K562 (cell line): ENCODE results near the gene CNTFR. TPM values are rescaled to one million over a fixed set of nuclear protein-coding genes. Genes with fewer than 3 reads are reported as not detected.

Experiments
- ATAC-seq: fragments of 200-7000 bp; cut with Tn5 transposase; 3 replicates; pipeline ENCODE4 v1.9.1; 2020; ENCODE audit warnings: moderate library complexity
- BruUV-seq: library from RNA; stranded (reverse); fragments of 400-500 nt; replicated peaks from 2 replicates; lab custom pipeline; 2021; lab: Mats Ljungman, UMichigan
- CTCF ChIA-PET: fragments of 300-600 bp; formaldehyde crosslinking; extraction: SDS; loops from one replicate; lab custom pipeline; 2021; ENCODE audit warnings: low intra/inter-chr PET ratio; lab: Yijun Ruan, JAX
- POLR2A ChIA-PET: fragments of 300-600, 350-650 bp; sonication (Branson Sonifier 250); formaldehyde crosslinking; extraction: SDS; loops from one replicate; lab custom pipeline; 2021; ENCODE audit warnings: antibody characterized with exemption, inconsistent platforms; lab: Yijun Ruan, JAX
- DNase-seq, 4 experiments: peaks; one replicate each; pipeline versions ENCODE4 v3.0.0 to v3.0.0-alpha.2; 2011 to 2018; ENCODE audit warnings: low spot score in 3 of 4, mixed read lengths in 3 of 4; ENCODE audit errors: extremely low read depth in 1 of 4
- FAIRE-seq: peaks from 2 replicates; lab custom pipeline; 2011; peaks lifted over from hg19 to GRCh38; lab: Jason Lieb, UNC
- H2AFZ ChIP-seq: 2 replicates; pipeline ENCODE4 v1.6.0; 2011; ENCODE audit warnings: low read depth, low read length, control low read depth, inconsistent platforms
- H3K27ac ChIP-seq: fragments of 200-600 bp; 3 replicates; pipeline ENCODE4 v1.8.0; 2011; ENCODE audit warnings: low read depth, mild to moderate bottlenecking, control low read depth, inconsistent platforms, low read length, moderate library complexity, mixed read lengths; ENCODE audit errors: extremely low read depth
- H3K27me3 ChIP-seq, 2 experiments: fragments of 300-600 bp in 1 of 2; 2 replicates in 1 of 2; 3 replicates in 1 of 2; pipeline versions ENCODE4 v1.6.0 to v1.8.0; 2011; ENCODE audit warnings: inconsistent platforms in 2 of 2, low read length in 2 of 2, mild to moderate bottlenecking in 1 of 2, mixed read lengths in 1 of 2, moderate library complexity in 1 of 2; ENCODE audit not compliant: control insufficient read depth in 2 of 2, insufficient read depth in 2 of 2
- H3K36me3 ChIP-seq: fragments of 300-600 bp; 3 replicates; pipeline ENCODE4 v1.8.0; 2011; ENCODE audit warnings: mild to moderate bottlenecking, low read length, inconsistent platforms; ENCODE audit not compliant: control insufficient read depth, insufficient read depth
- H3K4me1 ChIP-seq, 2 experiments: fragments of 200-600 bp in 1 of 2; replicated peaks in 1 of 2; 2 replicates in 1 of 2; 3 replicates in 1 of 2; pipeline versions ENCODE4 v1.5.1 to v1.8.0; 2011; ENCODE audit warnings: inconsistent platforms in 2 of 2, low read length in 2 of 2, mild to moderate bottlenecking in 1 of 2, mixed read lengths in 1 of 2, moderate library complexity in 1 of 2; ENCODE audit not compliant: control insufficient read depth in 2 of 2, insufficient read depth in 2 of 2
- H3K4me2 ChIP-seq: 2 replicates; pipeline ENCODE4 v1.6.1; 2011; ENCODE audit warnings: low read length, control low read depth, inconsistent platforms, mixed read lengths; ENCODE audit not compliant: insufficient read depth
- H3K4me3 ChIP-seq: fragments of 200-600 bp; sonication (generic), shearing (Covaris generic); 2 replicates; pipeline ENCODE4 v1.5.1; 2016; ENCODE audit warnings: control low read depth, inconsistent platforms
- H3K79me2 ChIP-seq: fragments of 200-600 bp; 3 replicates; pipeline ENCODE4 v1.8.0; 2011; ENCODE audit warnings: low read length, inconsistent platforms; ENCODE audit not compliant: control insufficient read depth, insufficient read depth
- H3K9ac ChIP-seq, 2 experiments: 2 replicates each; pipeline versions ENCODE4 v1.6.0 to v1.6.1; 2011; ENCODE audit warnings: low read depth in 2 of 2, low read length in 2 of 2, control low read depth in 1 of 2, inconsistent platforms in 1 of 2, mild to moderate bottlenecking in 1 of 2, mixed read lengths in 1 of 2; ENCODE audit not compliant: insufficient read depth in 1 of 2
- H3K9me1 ChIP-seq: one replicate; pipeline ENCODE4 v1.6.0; 2011; ENCODE audit warnings: inconsistent platforms, mild to moderate bottlenecking, low read length, moderate library complexity; ENCODE audit not compliant: control insufficient read depth, insufficient read depth
- H3K9me3 ChIP-seq: replicated peaks from 2 replicates; pipeline ENCODE4 v1.5.1; 2011; ENCODE audit warnings: low read depth, low read length, inconsistent platforms; ENCODE audit not compliant: control insufficient read depth, insufficient read depth
- H4K20me1 ChIP-seq: replicated peaks from 2 replicates; pipeline ENCODE4 v1.6.1; 2011; ENCODE audit warnings: low read length, inconsistent platforms, mixed read lengths; ENCODE audit not compliant: control insufficient read depth, insufficient read depth
- BCOR ChIP-seq: fragments of 450-650 bp; IDR thresholded peaks from 2 replicates; pipeline ENCODE4 v1.6.1; 2016
- FOXP1 ChIP-seq: sonication (generic); formaldehyde crosslinking; IDR thresholded peaks from 2 replicates; pipeline ENCODE4 v1.8.0; 2022; ENCODE audit warnings: mild to moderate bottlenecking, missing genetic modification reagents
- KHSRP ChIP-seq: fragments of 450-650 bp; IDR thresholded peaks from 2 replicates; pipeline ENCODE4 v1.6.1; 2017
- MTA1 ChIP-seq: fragments of 450-650 bp; IDR thresholded peaks from 2 replicates; pipeline ENCODE4 v1.6.1; 2017; ENCODE audit warnings: borderline replicate concordance
- NCOA2 ChIP-seq, 2 experiments: fragments of 450-650 bp; IDR thresholded peaks; 2 replicates each; pipeline ENCODE4 v1.6.1; 2018; ENCODE audit warnings: mild to moderate bottlenecking in 2 of 2, moderate library complexity in 1 of 2; ENCODE audit not compliant: partially characterized antibody in 2 of 2
- PTTG1 ChIP-seq: fragments of 450-650 bp; IDR thresholded peaks from 2 replicates; pipeline ENCODE4 v1.6.1; 2016; ENCODE audit warnings: low read depth, mild to moderate bottlenecking, missing genetic modification characterization, missing compliant biosample characterization
- SREBF1 ChIP-seq: fragments of 150-350 bp; IDR thresholded peaks from 2 replicates; pipeline ENCODE4 v1.6.1; 2014; ENCODE audit warnings: antibody characterized with exemption, low read depth, low read length, borderline replicate concordance
- TAF9B ChIP-seq: fragments of 450-650 bp; IDR thresholded peaks from 2 replicates; pipeline ENCODE4 v1.6.1; 2018; ENCODE audit warnings: mild to moderate bottlenecking; ENCODE audit not compliant: partially characterized antibody
- XRCC5 ChIP-seq: fragments of 200-400 bp; formaldehyde crosslinking; IDR thresholded peaks from 2 replicates; pipeline ENCODE4 v1.6.1; 2017; ENCODE audit warnings: low read depth, mild to moderate bottlenecking, low read length
- ZNF766 ChIP-seq: fragments of 200-800 bp; sonication (Bioruptor generic); conservative IDR thresholded peaks from 2 replicates; pipeline ENCODE4 v1.6.1; 2016; ENCODE audit warnings: missing genetic modification characterization, missing compliant biosample characterization
- WGBS: fragments of 100-300 bp; shearing (Covaris generic); methylation state at CpG from one replicate; pipeline ENCODE4 v1.1.6; 2016; ENCODE audit warnings: low coverage, mixed read lengths; ENCODE audit not compliant: insufficient coverage; ENCODE audit errors: missing lambda C conversion rate; 5-methylcytosine and 5-hydroxymethylcytosine counted together
- in situ Hi-C: fragments of 300-500 bp; cut with MboI; formaldehyde crosslinking; loops from 4 replicates; pipeline ENCODE4 v1.15.0; 2018; ENCODE audit warnings: inconsistent platforms, mixed read lengths
- intact Hi-C: fragments of 100-400 bp; cut with micrococcal nuclease; formaldehyde crosslinking; loops from 2 replicates; pipeline ENCODE4 v1.14.2; 2022
- polyA plus RNA-seq, 8 experiments: library from polyadenylated mRNA; depleted of rRNA in 4 of 8; stranded (reverse) in 5 of 8; unstranded in 3 of 8; fragments of >200 nt; fragmentation: Nextera tagmentation in 2 of 8; fragmentation: Illumina TruSeq in 1 of 8; extraction: Ambion mirVana in 2 of 8; extraction: Trizol in 1 of 8; gene quantifications; 2 replicates each; pipeline versions ENCODE4 v1.2.1 to v1.2.3, GENCODE V29; 2011 to 2014; ENCODE audit warnings: inconsistent platforms in 1 of 8, missing spikeins in 1 of 8
- total RNA-seq, 7 experiments: library from RNA; depleted of rRNA in 6 of 7; stranded (reverse); fragments of >200 nt in 6 of 7; fragmentation: Illumina TruSeq in 2 of 7; extraction: Trizol in 2 of 7; gene quantifications; 2 replicates each; pipeline versions ENCODE4 v1.2.1 to v1.2.3, GENCODE V29; 2011 to 2021; ENCODE audit warnings: low replicate concordance in 1 of 7
- TF ChIP-seq, protein P1 (sequence below), 3 experiments: fragments of 200-800 bp in 1 of 3; fragments of 250-450 bp in 1 of 3; fragments of 450-650 bp in 1 of 3; sonication (Bioruptor Pico) in 1 of 3; sonication (Bioruptor generic) in 1 of 3; formaldehyde crosslinking in 1 of 3; IDR thresholded peaks; 2 replicates each; pipeline versions ENCODE4 v1.6.1 to v1.8.0; 2016 to 2022; ENCODE audit warnings: mild to moderate bottlenecking in 2 of 3, missing genetic modification characterization in 2 of 3, missing compliant biosample characterization in 1 of 3, moderate library complexity in 1 of 3
- TF ChIP-seq, protein P2 (sequence below): fragments of 450-650 bp; IDR thresholded peaks from 2 replicates; pipeline ENCODE4 v1.6.1; 2016
- TF ChIP-seq, protein P3 (sequence below): fragments of 450-650 bp; IDR thresholded peaks from 2 replicates; pipeline ENCODE4 v1.6.1; 2017; ENCODE audit warnings: mild to moderate bottlenecking, moderate library complexity
- TF ChIP-seq, protein P4 (sequence below): fragments of 450-650 bp; formaldehyde crosslinking; IDR thresholded peaks from 2 replicates; pipeline ENCODE4 v1.4.0; 2020; ENCODE audit warnings: mild to moderate bottlenecking, moderate library complexity

CNTFR gene
- total and polyA plus RNA-seq, 9 of the 15 experiments (the other 6 are each of a cell fraction or from before 2014, with no cell fraction given): not detected

DNA sequence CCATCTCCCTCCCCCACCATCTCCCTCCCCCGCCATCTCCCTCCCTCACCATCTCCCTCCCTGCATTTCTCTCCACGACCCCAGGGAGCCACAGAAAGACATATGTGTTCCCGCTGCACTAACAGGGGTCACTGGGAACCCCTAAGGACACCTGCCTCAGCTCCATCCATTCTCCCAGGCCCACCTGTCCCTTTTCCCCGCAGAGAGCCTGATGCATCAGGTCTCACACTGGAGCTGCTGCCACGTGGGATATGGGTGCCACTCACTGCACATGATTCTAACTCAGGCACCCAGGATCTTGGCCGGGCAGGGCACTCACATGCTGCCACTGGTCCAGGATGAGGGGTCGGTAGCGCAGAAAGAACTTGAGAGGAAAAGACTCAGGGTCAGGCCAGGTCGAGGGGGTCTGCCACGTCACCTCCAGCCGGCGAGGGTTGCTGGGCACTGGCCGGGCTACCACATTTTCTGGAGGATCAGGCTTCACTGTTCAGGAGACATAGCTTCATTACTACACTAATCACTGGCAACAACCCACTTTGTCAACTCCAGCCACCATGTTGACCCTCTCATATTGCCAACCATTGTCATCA is 33.5 kb downstream of the CNTFR start (continued):
- TF ChIP-seq, protein P1, sequence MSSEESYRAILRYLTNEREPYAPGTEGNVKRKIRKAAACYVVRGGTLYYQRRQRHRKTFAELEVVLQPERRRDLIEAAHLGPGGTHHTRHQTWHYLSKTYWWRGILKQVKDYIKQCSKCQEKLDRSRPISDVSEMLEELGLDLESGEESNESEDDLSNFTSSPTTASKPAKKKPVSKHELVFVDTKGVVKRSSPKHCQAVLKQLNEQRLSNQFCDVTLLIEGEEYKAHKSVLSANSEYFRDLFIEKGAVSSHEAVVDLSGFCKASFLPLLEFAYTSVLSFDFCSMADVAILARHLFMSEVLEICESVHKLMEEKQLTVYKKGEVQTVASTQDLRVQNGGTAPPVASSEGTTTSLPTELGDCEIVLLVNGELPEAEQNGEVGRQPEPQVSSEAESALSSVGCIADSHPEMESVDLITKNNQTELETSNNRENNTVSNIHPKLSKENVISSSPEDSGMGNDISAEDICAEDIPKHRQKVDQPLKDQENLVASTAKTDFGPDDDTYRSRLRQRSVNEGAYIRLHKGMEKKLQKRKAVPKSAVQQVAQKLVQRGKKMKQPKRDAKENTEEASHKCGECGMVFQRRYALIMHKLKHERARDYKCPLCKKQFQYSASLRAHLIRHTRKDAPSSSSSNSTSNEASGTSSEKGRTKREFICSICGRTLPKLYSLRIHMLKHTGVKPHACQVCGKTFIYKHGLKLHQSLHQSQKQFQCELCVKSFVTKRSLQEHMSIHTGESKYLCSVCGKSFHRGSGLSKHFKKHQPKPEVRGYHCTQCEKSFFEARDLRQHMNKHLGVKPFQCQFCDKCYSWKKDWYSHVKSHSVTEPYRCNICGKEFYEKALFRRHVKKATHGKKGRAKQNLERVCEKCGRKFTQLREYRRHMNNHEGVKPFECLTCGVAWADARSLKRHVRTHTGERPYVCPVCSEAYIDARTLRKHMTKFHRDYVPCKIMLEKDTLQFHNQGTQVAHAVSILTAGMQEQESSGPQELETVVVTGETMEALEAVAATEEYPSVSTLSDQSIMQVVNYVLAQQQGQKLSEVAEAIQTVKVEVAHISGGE (CRISPR knock-in tag; IDR thresholded peaks at IDR 0.05): no peak
- TF ChIP-seq XRCC5: no peak
- TF ChIP-seq, all 486 proteins: peak for 0

DNA sequence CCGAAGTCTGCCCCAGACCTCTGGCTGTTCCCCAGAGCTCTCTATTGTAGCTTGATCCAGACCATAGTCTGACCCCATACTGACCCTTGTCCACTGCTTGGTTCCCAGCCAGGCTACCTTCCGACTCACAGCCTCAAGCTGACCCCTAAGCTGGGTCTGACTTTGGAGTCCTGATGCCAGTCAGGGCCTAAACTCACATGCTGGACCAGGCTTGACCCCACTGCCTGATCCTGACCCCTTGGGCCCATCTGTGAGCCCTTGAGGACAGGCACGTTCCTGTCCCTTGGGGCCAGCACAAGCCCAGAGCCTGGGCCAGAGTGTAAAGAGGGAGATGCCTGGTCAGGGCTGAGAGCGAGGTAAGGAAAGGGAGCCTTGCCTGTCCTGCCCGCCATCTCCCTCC is 34.0 kb downstream of the CNTFR start:
- CTCF ChIA-PET: no interaction called here
- POLR2A ChIA-PET: no interaction called here
- Histone ChIP-seq H3K9me1 (no peaks in the 10 kb centered on the region), H3K9ac (no peak overlapping the region), H3K9me3 (no peaks in the 10 kb centered on the region), H3K36me3 (no peaks in the 10 kb centered on the region), H2AFZ (no peak overlapping the region), H3K27ac (no peak overlapping the region), H3K79me2 (no peaks in the 10 kb centered on the region), H3K27me3 (peaks cover 0 to 60% of the 10 kb centered on the region in 2 experiments; a peak in 4 of 5 replicates), H3K4me3 (no peak overlapping the region), H4K20me1 (no peaks in the 10 kb centered on the region), H3K4me2 (no peak overlapping the region), H3K4me1 (peaks cover 0 to 5% of the 10 kb centered on the region in 2 experiments; a peak in 2 of 5 replicates)
- WGBS: 5% methylated on average over 2 of the region's 5 CpGs
- ATAC-seq (no peak), DNase-seq (no peak), FAIRE-seq (no peak)
- intact Hi-C loops (no loop called here), in situ Hi-C loops (no loop called here)
- BruUV-seq: no TSS peak
- TF ChIP-seq PTTG1 (tag) (no peak), BCOR (no peak), NCOA2 (IDR thresholded peaks at IDR 0.05; ENCODE audit: partially characterized antibody in 2 of 2) (no peak), KHSRP (no peak), ZNF766 (CRISPR knock-in tag) (no peak), MTA1 (no peak), FOXP1 (CRISPR knock-in tag) (no peak), SREBF1 (no peak), TAF9B (no peak)
- TF ChIP-seq, protein P2, sequence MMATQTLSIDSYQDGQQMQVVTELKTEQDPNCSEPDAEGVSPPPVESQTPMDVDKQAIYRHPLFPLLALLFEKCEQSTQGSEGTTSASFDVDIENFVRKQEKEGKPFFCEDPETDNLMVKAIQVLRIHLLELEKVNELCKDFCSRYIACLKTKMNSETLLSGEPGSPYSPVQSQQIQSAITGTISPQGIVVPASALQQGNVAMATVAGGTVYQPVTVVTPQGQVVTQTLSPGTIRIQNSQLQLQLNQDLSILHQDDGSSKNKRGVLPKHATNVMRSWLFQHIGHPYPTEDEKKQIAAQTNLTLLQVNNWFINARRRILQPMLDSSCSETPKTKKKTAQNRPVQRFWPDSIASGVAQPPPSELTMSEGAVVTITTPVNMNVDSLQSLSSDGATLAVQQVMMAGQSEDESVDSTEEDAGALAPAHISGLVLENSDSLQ: no peak
- TF ChIP-seq, protein P3, sequence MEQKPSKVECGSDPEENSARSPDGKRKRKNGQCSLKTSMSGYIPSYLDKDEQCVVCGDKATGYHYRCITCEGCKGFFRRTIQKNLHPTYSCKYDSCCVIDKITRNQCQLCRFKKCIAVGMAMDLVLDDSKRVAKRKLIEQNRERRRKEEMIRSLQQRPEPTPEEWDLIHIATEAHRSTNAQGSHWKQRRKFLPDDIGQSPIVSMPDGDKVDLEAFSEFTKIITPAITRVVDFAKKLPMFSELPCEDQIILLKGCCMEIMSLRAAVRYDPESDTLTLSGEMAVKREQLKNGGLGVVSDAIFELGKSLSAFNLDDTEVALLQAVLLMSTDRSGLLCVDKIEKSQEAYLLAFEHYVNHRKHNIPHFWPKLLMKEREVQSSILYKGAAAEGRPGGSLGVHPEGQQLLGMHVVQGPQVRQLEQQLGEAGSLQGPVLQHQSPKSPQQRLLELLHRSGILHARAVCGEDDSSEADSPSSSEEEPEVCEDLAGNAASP: no peak
- TF ChIP-seq, protein P4, sequence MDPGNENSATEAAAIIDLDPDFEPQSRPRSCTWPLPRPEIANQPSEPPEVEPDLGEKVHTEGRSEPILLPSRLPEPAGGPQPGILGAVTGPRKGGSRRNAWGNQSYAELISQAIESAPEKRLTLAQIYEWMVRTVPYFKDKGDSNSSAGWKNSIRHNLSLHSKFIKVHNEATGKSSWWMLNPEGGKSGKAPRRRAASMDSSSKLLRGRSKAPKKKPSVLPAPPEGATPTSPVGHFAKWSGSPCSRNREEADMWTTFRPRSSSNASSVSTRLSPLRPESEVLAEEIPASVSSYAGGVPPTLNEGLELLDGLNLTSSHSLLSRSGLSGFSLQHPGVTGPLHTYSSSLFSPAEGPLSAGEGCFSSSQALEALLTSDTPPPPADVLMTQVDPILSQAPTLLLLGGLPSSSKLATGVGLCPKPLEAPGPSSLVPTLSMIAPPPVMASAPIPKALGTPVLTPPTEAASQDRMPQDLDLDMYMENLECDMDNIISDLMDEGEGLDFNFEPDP (CRISPR knock-in tag): no peak
